Astrocyte of the spinal cord (primary cell): Measurements from ENCODE around the gene PPP2R5E.
"Not testable (repeated sequence)": the region's sequence is repeated elsewhere in the genome, so short reads cannot be mapped to it uniquely, and the experiment has no call there.

Experiments
- DNase-seq: peaks from one replicate; pipeline ENCODE4 v3.0.0; 2011; ENCODE audit warnings: low read depth, low spot score
- H3K4me3 ChIP-seq: 2 replicates; pipeline ENCODE4 v1.5.1; 2011; ENCODE audit warnings: low read depth, mild to moderate bottlenecking, low read length, moderate library complexity
- in situ Hi-C: cut with HindIII; loops from 2 replicates; pipeline ENCODE4 v1.10.0; 2017; ENCODE audit warnings: low sequenced_read_pairs
- TF ChIP-seq, protein P1 (sequence below): IDR thresholded peaks from 2 replicates; pipeline ENCODE4 v1.5.1; 2012; ENCODE audit warnings: low read depth, mild to moderate bottlenecking, low read length, inconsistent platforms

PPP2R5E gene

DNA sequence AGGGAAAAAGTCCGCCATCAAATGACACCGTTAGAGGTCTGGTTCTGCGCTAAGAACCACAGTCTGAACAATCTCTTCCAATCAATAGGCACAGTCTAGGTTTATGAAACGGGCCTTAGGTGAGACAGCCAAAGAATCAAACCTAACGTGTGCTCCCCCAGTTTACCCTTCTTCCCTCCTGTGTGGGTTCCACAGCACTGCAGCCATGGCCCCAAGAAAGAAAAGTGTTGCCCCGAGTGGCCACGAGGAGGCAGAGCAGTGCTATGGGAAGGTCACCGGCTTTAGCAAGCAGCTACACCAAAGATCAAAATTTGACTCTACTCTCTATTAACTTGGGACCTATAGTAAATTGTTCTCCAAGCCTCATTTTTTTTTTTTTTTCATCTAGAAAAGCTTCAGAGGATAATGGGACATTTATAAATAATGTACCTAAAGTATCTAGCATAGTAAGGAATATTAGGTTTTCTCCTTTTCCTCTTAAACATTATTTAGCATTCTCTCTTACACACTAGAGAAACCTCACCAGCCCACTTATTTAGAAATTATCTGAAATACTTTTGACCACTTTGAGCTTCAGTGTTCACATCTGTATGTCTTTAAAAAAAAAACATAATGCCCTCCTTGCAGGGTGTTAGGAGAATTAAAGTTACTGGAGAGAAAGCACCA is 154.3 kb downstream of the PPP2R5E start:
- peak; percentile 55 for DNase-seq
- in situ Hi-C loops: no loop called here
- no peak overlapping the region for H3K4me3 ChIP-seq
- TF ChIP-seq, protein P1, sequence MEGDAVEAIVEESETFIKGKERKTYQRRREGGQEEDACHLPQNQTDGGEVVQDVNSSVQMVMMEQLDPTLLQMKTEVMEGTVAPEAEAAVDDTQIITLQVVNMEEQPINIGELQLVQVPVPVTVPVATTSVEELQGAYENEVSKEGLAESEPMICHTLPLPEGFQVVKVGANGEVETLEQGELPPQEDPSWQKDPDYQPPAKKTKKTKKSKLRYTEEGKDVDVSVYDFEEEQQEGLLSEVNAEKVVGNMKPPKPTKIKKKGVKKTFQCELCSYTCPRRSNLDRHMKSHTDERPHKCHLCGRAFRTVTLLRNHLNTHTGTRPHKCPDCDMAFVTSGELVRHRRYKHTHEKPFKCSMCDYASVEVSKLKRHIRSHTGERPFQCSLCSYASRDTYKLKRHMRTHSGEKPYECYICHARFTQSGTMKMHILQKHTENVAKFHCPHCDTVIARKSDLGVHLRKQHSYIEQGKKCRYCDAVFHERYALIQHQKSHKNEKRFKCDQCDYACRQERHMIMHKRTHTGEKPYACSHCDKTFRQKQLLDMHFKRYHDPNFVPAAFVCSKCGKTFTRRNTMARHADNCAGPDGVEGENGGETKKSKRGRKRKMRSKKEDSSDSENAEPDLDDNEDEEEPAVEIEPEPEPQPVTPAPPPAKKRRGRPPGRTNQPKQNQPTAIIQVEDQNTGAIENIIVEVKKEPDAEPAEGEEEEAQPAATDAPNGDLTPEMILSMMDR: peak; percentile 88

DNA sequence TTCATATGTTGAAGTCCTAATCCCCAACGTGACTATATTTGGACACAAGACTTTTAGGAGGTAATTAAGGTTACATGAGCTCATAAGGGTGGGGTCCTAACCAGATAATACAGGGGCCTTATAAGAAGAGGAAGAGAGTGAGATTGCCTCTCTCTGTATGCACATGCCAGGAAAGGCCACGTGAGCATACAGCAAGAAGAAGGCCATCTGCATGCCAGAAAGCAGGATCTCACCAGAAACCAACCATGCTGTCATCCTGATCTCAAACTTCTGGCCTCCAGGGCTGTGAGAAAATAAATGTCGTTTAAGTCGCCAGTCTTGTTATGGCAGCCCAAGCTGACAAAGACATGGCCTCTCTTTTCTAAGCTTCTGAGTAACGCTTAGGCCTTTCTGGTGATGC is 155.5 kb downstream of the PPP2R5E start:
- in situ Hi-C loops: no loop called here
- TF ChIP-seq, protein P1: no peak

DNA sequence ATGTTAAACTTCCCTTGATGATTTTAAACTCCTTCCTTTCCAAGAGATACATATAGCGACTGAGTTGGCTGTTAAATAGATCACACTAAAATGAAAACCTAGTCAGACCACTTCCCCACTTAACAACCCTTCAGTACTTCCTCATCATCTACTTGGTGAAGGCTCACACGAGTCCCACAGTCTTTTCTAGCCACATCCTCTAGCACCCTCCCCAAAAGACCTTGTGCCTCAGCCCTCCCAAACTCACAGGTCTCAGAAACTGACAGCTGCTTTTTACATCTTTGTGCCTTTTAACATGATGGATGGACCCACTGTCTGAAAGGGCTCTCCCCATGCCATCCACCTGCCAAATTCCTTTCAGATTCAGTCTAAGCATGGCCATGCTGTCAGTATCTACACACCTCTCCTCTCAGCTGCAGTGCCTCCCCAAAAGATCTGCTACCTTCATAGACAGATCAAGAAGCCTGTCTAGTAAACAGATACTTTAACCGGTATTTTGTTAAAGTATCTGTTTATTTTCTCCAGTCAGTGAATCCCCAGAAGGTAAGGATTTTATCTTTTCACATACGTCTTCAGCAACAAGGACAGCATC is 159.3 kb downstream of the PPP2R5E start:
- in situ Hi-C loops: no loop called here
- no peak for DNase-seq
- TF ChIP-seq, protein P1: no peak
- no peak overlapping the region for H3K4me3 ChIP-seq

More for the DNA sequence above, 155.5 kb downstream of the PPP2R5E start:
- H3K4me3 ChIP-seq: no peak overlapping the region
- DNase-seq: no peak

DNA sequence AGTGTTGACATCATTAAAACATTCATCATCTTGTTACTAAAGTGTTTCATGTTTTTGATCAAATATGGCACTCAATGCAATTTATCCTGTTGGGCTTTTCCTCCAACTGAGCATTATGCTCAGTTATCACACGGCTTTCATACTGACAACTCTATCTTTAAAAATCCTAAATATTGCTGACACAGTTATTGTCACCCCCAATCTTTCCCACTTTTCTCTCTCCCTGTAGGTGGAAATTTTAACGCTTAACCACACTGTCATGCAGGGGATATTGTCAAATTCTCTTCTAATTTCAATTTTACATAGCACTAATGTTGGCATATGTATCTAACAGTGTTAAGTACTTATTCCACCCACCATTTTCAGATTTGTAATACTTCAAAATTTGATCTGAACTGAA is 164.7 kb downstream of the PPP2R5E start:
- H3K4me3 ChIP-seq: no peak overlapping the region
- no peak for DNase-seq
- in situ Hi-C loops: no loop called here
- TF ChIP-seq, protein P1: no peak

DNA sequence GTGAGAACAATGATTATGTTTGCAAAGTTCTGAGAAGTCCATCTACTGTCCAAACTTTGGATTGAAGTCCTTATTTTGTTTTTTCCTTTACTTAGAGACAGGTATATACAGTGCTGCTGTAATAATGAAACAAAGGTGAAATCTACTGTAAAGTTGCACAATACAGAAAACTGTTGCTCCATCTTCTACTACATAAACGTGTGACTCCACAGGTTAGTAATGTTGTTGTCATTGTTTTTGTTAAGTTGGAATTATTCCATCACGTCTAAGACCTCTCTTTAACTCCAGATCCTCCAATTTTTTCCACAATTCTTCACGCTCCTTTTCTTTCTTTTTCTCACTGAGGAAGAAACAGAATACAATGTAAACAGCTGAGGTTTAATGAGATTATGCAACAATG is 167.4 kb downstream of the PPP2R5E start:
- TF ChIP-seq, protein P1: no peak
- in situ Hi-C loops: no loop called here
- DNase-seq: no peak
- no peak overlapping the region for H3K4me3 ChIP-seq

DNA sequence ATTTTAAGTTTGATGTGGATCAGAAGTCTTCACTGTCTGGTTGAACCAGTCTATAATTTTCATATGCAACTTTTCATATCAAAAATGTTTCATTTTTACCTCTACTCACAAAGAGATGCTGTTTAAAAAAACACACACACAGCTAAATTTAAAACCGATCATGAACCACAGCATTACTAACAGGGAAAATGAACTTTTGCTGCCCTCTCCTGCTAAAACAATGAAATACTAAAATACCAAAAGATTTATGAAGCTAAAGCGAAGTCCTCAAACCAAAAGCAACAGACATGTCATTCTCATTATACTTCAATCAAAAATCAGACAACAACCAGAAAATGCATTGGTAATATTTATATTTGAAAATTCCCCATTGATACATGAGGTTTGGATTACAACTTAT is 171.6 kb downstream of the PPP2R5E start:
- in situ Hi-C loops, DNase-seq, H3K4me3 ChIP-seq: not testable (repeated sequence)

DNA sequence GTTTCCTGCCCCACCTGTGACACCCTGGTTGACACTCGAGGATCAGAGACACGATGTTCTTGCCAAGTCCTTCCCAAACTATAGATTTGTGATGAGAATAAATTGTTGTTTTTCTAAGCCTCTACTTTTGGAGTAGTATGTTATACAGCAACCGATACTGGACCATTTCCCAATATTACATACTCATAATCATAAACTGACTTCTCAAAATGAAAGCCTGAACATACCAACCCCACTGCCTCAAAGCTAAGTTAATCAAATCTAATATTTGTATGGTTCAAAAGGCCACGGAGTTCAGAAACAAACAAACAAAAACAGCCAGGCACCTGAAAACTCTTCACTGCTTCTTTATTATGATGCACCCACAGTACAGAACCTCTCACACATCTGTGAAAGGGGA is 172.1 kb downstream of the PPP2R5E start:
- TF ChIP-seq, protein P1: no peak
- no peak for DNase-seq
- in situ Hi-C loops: no loop called here
- H3K4me3 ChIP-seq: no peak overlapping the region
